H1 (cell line): ENCODE measurements around the gene PRKN.

Source experiments
- CBX5 ChIP-seq: fragments of 300-800, 300-1000 bp; sonication (generic); IDR thresholded peaks from 2 replicates; pipeline ENCODE4 v1.7.1; 2016; ENCODE audit warnings: antibody characterized with exemption, low read length, low read depth
- CHD7 ChIP-seq: fragments of 300-600 bp; sonication (generic); IDR thresholded peaks from 2 replicates; pipeline ENCODE4 v1.7.1; 2012; ENCODE audit warnings: low read length, moderate library complexity, mild to moderate bottlenecking, inconsistent platforms; ENCODE audit not compliant: insufficient replicate concordance
- CREB1 ChIP-seq: IDR thresholded peaks from 2 replicates; pipeline ENCODE4 v1.6.1; 2012; ENCODE audit warnings: inconsistent platforms
- CTCF ChIP-seq, 3 experiments: IDR thresholded peaks; 1 replicate in 2 of 3; 2 replicates in 1 of 3; pipeline versions ENCODE4 v1.5.1 to v1.6.1; 2011; ENCODE audit warnings: low read length in 3 of 3, mild to moderate bottlenecking in 3 of 3, inconsistent platforms in 2 of 3, low read depth in 1 of 3, moderate library complexity in 1 of 3; ENCODE audit not compliant: insufficient read depth in 1 of 3; ENCODE audit errors: control extremely low read depth in 1 of 3
- EGR1 ChIP-seq: IDR thresholded peaks from 2 replicates; pipeline ENCODE4 v1.6.1; 2011; ENCODE audit warnings: low read depth, low read length, borderline replicate concordance
- HDAC6 ChIP-seq: IDR thresholded peaks from one replicate; pipeline ENCODE4 v1.7.1; 2012; ENCODE audit warnings: low read depth, mild to moderate bottlenecking, inconsistent platforms, low read length, moderate library complexity
- POLR2A ChIP-seq, 2 experiments: IDR thresholded peaks; 1 replicate in 1 of 2; 2 replicates in 1 of 2; pipeline ENCODE4 v1.6.1; 2011; ENCODE audit warnings: low read depth in 2 of 2, low read length in 2 of 2, mild to moderate bottlenecking in 2 of 2; ENCODE audit errors: control extremely low read depth in 1 of 2
- TBP ChIP-seq: IDR thresholded peaks from 2 replicates; pipeline ENCODE4 v1.6.1; 2011; ENCODE audit warnings: low read depth, low read length, improper control_type of control experiment
- ZNF274 ChIP-seq: IDR thresholded peaks from 2 replicates; pipeline ENCODE4 v1.7.0; 2012; ENCODE audit warnings: low read length, borderline replicate concordance; ENCODE audit errors: extremely low read depth

GRCh38 chr6:162200945-162201690 lies 526.4 kb downstream of the PRKN start:
- TF ChIP-seq CHD7 (no peak), CREB1 (no peak), CBX5 (no peak), CTCF (IDR thresholded peaks at IDR 0.05; ENCODE audit: control extremely low read depth in 1 of 3, insufficient read depth in 1 of 3, low read depth in 1 of 3, low read length in 3 of 3) (no peak), POLR2A (IDR thresholded peaks at IDR 0.05; ENCODE audit: control extremely low read depth in 1 of 2, low read depth in 2 of 2, low read length in 2 of 2) (no peak), ZNF274 (no peak), HDAC6 (no peak), EGR1 (no peak), TBP (no peak)
